NCI-H69 (cell line): ENCODE measurements around the gene GART.
"Not testable (repeated sequence)": the region's sequence is repeated elsewhere in the genome, so short reads cannot be mapped to it uniquely, and the experiment has no call there.

ENCODE experiments used
- DNase-seq: peaks from one replicate; lab custom pipeline; 2025; lab: John Stamatoyannopoulos, UW

GART gene

DNA sequence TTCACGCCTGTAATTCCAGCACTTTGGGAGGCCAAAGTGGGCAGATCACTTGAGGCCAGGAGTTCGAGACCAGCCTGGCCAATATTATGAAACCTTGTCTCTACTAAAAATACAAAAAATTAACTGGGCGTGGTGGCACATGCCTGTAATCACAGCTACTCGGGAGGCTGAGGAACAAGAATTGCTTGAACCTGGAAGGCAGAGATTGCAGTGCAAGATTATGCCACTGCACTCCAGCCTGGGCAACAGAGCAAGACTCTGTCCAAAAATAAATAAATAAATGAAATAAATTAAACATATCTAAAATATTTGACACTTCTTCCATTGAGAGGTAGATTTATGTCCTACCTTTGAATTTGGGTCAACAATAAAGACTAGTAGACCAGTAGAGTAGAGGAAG is 72.7 kb downstream of the GART start:
- DNase-seq: not testable (repeated sequence)

DNA sequence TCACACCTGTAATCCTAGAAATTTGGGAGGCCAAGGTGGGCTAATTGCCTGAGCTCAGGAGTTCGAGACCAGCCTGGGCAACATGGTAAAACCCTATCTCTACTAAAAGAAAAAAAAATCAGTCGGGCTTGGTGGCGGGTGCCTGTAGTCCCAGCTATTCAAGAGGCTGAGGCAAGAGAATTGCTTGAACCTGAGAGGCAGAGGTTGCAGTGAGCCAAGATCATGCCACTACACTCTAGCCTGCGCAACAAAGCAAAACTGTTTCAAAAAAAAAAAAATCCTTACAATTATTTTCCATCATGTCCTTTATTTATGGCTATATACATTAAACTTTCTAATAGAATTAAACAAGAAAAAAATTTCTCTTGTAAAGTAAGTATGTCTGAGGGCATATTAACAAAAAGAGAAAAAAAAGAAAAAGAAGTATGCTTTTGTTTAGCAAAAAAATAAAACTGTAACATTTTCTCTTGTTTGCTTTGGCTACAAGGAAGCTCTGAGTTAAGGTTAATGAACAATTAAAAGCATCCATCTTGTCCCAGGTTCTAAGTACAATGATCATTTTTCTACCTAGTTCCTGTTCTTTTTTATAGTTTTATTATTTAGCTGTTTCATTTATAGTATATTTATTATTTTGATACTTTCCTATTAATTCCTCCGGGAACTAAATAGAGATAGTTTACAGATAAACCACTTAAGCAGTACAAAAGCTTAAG is 80.2 kb downstream of the GART start:
- no peak for DNase-seq

DNA sequence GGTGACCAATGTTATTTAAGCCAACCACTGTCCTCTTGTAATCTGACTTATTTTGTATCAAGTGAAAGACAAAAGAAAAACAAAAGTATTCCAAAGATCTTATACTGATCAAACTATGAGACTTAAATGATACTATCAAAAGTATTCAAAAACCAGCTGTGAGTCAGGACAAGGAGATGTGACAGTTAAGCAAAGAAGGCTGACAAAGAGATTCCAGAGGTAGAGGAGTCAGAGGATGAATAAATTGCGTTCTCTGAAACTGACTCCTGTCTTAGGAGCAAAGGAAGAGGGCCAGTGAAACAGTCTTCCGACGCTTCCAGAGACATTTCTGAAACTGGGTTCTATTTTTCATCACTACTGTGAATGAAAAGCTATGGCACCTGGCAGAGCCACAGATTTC is 83.1 kb downstream of the GART start:
- no peak for DNase-seq

DNA sequence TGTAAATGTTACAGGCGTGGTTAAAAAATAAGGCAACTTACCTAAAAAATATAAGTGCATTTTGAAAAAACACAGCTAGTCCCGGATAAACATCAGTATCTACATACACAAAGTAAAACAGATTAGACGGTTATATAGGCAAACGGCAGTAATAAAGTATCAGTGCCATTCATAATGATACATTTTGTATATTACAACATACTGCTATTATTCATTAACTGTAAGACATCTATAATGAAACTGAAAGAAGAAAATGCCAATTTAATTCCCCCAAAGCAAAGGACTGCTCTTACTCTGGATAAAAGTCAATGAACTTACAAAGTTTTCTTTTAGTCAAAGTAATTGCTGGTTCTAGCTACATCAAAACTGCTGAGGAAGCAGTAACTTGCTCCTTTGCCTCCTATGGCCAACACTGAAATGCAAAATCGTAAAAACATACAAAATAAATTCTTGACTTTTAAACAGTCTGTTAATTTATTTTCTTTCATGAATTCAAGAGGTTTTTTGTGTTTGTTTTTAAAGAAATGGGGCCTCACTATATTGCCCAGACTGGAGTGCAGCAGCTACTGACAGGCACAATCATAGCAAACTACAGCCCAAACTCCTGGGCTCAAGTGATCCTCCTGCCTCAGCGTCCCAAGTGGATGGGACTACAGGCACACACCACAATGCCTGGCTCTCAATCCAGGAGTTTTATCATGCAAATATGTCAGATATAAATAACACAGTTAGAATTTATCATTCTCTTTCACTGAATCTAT is 86.1 kb downstream of the GART start:
- no peak for DNase-seq
